GM12865 (cell line): ENCODE data around the gene INPP5A.

Experiments
- DNase-seq: peaks from one replicate; pipeline ENCODE4 v3.0.0; 2010; ENCODE audit warnings: low read depth
- H3K4me3 ChIP-seq: 2 replicates; pipeline ENCODE4 v1.5.1; 2011; ENCODE audit warnings: mild to moderate bottlenecking, low read depth, low read length, control low read depth
- TF ChIP-seq, protein P1 (sequence below): IDR thresholded peaks from 2 replicates; pipeline ENCODE4 v1.5.1; 2011; ENCODE audit warnings: low read length, control low read depth, low read depth, inconsistent platforms; ENCODE audit not compliant: insufficient read depth; ENCODE audit errors: missing control alignments

The INPP5A gene

DNA sequence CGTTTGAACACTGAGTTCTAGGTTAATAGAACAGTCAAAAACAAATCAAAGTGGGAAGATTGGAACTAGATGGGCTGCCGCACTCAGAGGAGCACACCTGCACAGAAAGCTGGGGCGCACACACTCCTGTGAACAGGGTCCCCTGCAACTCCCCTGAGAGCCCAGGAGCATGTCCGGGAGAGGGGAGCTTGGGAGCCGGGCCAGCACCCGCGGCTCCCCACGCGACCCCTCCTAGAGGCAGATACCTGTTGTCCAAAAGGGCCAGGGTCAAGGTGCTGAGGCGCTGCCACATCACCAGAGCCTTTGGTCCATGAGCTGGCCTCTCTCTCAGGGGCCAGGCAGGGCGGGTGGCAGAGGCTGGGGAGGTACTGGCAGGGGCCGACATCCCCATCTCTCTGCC lies 242.8 kb downstream of the INPP5A start:
- no peak for DNase-seq
- H3K4me3 ChIP-seq: no peak overlapping the region
- TF ChIP-seq, protein P1, sequence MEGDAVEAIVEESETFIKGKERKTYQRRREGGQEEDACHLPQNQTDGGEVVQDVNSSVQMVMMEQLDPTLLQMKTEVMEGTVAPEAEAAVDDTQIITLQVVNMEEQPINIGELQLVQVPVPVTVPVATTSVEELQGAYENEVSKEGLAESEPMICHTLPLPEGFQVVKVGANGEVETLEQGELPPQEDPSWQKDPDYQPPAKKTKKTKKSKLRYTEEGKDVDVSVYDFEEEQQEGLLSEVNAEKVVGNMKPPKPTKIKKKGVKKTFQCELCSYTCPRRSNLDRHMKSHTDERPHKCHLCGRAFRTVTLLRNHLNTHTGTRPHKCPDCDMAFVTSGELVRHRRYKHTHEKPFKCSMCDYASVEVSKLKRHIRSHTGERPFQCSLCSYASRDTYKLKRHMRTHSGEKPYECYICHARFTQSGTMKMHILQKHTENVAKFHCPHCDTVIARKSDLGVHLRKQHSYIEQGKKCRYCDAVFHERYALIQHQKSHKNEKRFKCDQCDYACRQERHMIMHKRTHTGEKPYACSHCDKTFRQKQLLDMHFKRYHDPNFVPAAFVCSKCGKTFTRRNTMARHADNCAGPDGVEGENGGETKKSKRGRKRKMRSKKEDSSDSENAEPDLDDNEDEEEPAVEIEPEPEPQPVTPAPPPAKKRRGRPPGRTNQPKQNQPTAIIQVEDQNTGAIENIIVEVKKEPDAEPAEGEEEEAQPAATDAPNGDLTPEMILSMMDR: no peak

DNA sequence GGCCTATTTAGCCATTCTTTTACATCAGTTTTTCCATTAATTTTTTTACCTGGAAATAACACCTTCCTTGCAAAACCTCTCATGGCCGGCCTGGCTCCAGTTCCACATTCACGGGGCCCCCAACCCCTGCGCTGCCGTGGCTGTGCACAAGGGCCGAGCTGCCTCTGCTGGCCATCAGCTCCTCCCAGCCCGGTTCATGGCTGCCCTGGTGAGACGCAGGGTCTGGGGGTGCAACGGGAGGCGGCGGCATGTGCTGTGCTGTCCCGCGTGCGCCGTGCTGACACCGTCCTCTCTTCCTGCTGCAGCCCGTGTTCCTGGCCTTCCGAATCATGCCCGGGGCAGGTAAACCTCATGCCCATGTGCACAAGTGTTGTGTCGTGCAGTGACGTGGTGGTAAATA lies 244.0 kb downstream of the INPP5A start:
- DNase-seq: no peak
- TF ChIP-seq, protein P1: no peak
- H3K4me3 ChIP-seq: no peak overlapping the region

GRCh38 chr10:132783165-132783939 lies 245.8 kb downstream of the INPP5A start:
- H3K4me3 ChIP-seq: no peak overlapping the region
- no peak for DNase-seq
- TF ChIP-seq, protein P1: no peak

DNA sequence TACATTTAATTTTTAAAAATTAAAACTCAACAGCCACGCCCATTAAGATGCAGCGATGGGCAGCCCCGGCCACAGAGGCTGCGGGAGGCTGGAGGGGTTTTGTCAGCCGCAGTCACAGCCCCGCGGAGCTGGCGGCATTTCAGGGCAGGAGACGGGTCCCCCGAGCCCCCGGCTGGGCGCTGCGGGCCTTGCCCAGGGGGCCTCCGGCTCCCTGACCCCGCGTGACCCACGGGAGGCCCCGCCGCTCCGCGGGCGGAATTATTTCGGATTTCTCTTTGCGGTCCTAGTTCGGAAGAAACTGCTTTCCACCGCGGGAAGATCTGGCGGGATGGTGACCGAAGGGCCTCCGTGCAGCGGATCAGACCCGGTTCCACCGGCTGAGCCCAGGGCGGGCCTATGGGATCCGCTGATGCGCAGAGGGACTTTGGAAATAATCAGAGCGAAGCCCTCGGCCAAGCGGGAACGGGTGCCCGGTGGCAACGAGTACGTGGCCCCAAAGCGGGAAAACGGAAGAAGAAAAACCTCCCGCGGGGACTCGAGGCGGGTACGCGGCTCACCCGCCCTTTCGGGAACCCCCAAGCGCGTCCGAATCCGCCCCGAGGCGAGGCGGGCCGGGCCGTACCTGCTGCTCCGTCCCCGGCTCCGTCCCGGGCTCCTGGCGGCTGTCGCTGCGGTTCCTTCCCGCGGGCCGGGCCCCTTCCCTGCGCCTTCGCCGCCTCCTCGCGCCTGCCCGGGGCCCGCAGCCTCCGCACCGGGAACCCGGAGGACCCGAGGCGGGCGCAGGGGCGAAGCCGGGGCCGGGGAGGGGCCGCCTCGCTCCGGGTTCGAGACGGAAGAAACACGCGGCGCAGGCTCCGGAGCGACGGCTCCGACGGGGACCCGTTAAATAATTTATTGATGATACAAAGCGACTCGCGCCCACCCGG lies 246.6 kb downstream of the INPP5A start:
- no peak for DNase-seq
- no peak overlapping the region for H3K4me3 ChIP-seq
- TF ChIP-seq, protein P1: no peak

DNA sequence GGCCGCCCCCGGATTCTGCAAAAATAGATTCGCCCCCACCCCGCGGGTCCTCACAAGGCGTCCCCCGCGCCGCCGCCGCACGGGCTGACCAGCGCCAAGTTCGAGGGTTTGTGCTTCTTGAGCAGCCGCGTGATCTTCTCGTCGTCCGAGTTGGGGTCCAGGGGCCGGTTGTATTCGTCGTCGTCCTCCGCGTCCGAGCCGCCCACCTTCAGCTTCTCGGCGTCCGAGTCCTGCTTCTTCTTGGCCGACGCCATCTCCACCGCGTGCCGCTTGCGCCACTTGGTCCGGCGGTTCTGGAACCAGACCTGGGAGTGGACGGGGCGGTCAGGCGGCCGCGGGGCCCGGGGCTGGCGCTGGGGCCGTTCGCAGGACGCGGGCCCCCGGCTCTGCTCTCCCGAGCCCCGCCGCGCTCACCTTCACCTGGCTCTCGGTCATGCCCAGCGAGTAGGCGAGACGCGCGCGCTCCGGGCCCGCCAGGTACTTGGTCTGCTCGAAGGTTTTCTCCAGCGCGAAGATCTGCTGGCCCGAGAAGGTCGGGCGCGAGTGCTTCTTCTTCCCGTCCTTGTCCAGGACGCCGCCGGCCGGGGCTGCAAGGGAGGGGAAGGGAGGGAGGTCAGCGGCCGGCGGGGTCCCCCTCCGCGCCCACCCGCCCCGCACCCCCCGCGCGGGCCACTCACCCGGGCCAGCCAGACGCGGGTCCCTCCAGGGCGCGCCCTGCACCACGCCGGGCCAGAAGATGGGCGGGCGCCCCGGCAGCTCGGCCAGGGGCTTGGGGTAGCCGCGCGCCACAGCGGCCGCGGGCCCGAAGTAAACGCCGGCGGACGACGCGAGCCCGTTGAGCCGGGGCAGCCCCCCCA lies 247.5 kb downstream of the INPP5A start:
- DNase-seq: no peak
- TF ChIP-seq, protein P1: no peak
- no peak overlapping the region for H3K4me3 ChIP-seq

DNA sequence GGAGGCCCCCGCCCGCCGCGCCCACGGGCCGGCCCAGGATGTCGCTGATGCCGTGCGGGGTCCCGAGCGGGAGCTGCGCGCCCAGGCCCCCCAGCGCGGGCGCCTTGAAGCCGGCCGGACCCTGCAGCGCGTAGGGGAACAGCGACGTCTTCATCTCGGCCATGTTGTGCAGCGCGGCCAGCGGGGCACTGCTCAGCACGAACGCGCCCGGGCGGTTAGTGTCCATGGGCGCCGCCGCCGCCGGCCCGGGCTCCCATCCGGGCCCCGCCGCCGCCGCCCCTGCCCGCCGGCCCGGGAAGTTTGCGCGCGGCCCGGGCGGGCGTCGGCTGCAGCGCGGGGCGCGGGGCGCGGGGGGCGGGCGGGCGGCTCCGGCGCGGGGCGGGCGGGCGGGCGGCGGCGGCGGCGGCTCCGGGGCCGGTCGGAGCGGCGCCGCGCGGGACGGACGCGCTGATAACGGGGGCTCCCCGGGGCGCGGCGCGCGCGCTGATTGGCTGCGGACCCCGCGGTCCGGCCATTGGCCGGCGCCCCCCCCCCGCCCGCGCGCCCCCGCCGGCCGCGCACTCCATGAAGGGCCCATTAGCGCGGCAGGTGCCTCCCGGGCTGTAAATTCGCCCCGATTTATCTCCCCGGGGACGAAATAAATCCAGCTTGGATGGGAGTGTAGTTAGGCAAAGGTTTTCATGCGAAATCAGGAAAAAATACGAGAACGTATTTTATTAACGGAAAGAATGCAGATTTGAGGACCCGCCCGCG lies 248.3 kb downstream of the INPP5A start, which contains the start of gene NKX6-2:
TSS of gene NKX6-2 (minus strand) at position 425 of the 753 bp plus-strand sequence. CDS start at position 226, 199 bp downstream.
- DNase-seq: no peak
- TF ChIP-seq, protein P1: no peak
- no peak within 1 kb of the TSS for H3K4me3 ChIP-seq
